ENCODE measurements around the gene CYTH4.

CYTH4 gene

GRCh38 chr22:37270928-37271650, 11.2 kb upstream of the CYTH4 start:
- no peak for DNase-seq

- DNase-seq: no peak
Observed at GRCh38 chr22:37273126-37273845, 9.0 kb upstream of the CYTH4 start.

- no peak for DNase-seq
Observed at GRCh38 chr22:37273846-37274225, 8.5 kb upstream of the CYTH4 start.

- no peak for DNase-seq
Observed at GRCh38 chr22:37274380-37274862, 7.9 kb upstream of the CYTH4 start.

GRCh38 chr22:37275134-37275533, 7.2 kb upstream of the CYTH4 start:
- DNase-seq: no peak

GRCh38 chr22:37275622-37276021, 6.7 kb upstream of the CYTH4 start:
- DNase-seq: no peak

- DNase-seq: no peak
Observed at GRCh38 chr22:37276776-37277175, 5.5 kb upstream of the CYTH4 start.

GRCh38 chr22:37277384-37277783, 4.9 kb upstream of the CYTH4 start:
- no peak for DNase-seq

- no peak for DNase-seq
Observed at GRCh38 chr22:37278261-37278660, 4.0 kb upstream of the CYTH4 start.

GRCh38 chr22:37279331-37280181, 2.8 kb upstream of the CYTH4 start:
- no peak for DNase-seq

GRCh38 chr22:37280718-37281117, 1.6 kb upstream of the CYTH4 start:
- no peak for DNase-seq

GRCh38 chr22:37281195-37281594, 1.1 kb upstream of the CYTH4 start:
- DNase-seq: no peak

- DNase-seq: no peak
Observed at GRCh38 chr22:37281646-37282384, 493 bp upstream of the CYTH4 start.

- peak; percentile 65 for DNase-seq
Observed at GRCh38 chr22:37283393-37283937, 1.2 kb downstream of the CYTH4 start.

GRCh38 chr22:37284126-37284804, 2.0 kb downstream of the CYTH4 start:
- DNase-seq: no peak

GRCh38 chr22:37284805-37285355, 2.6 kb downstream of the CYTH4 start:
- peak; percentile 51 for DNase-seq

- DNase-seq: no peak
Observed at GRCh38 chr22:37285937-37286336, 3.6 kb downstream of the CYTH4 start.

GRCh38 chr22:37287550-37287951, 5.2 kb downstream of the CYTH4 start:
- DNase-seq: no peak

- no peak for DNase-seq
Observed at GRCh38 chr22:37288521-37288920, 6.2 kb downstream of the CYTH4 start.

- no peak for DNase-seq
Observed at GRCh38 chr22:37289156-37289735, 6.9 kb downstream of the CYTH4 start.

- DNase-seq: no peak
Observed at GRCh38 chr22:37290737-37291136, 8.4 kb downstream of the CYTH4 start.
